T follicular helper cell (primary cell): ENCODE results near the gene NALCN.

ENCODE experiments used
- DNase-seq: peaks from one replicate; pipeline ENCODE4 v3.0.0-alpha.2; 2020; ENCODE audit warnings: low read depth

Gene NALCN

DNA sequence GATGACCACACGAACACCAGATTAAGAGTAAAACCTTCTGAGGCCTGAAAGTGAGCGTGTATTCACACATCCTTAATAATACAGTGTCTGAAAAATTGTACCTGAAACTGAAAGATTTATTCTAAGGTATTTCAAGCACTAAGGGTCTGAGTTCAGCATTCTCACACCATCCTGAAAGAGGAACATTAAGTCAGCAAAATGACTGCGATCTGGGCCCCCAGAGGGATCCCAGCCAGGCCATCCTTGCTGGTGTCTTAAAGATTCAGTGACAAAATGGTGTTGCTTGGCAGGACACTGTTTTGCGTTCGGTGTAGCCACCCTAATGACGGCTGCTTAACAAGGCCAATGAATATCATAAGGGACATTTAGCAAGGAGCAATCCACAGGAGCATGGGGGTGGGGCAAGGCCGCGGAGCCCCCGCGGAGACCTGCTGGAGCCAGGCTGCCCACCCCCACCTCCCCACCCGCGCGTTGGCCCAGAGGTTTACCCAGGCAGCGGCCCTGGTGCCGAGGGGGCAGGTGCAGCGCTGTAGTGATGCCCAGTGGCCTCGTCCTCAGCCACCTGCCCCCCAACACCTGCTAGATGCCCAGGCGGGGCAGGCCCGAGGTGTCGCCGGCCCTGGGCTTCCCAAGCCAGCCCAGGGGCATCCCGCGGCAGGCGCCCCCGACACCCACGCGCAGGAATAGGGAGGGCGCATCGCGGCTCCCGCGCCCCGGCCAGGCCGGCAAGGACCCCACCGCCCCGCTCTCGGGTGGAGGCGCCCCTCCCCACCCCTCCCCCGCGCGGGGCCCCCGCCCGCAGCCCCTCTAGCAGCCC, 742 bp downstream of the NALCN start:
- DNase-seq, result no peak

DNA sequence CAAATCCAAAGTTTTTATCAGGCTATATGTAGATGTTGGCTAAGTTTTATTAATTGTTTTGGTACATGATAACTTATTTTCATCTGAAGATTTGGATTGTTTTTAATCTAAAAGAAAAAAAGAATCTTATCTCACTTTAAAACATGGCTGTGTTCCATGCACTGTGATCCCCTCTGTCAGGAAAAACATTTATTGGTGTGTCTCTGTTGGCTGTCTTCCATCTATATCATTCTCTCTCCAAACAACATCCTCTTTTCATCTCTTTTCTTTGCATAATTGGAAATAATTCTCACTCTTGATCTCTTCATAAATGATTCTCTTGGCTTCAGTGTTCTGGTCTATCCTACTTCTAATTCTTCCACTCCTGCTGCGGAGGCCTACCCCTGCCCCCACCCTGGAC, 4.2 kb downstream of the NALCN start:
- DNase-seq, result no peak

DNA sequence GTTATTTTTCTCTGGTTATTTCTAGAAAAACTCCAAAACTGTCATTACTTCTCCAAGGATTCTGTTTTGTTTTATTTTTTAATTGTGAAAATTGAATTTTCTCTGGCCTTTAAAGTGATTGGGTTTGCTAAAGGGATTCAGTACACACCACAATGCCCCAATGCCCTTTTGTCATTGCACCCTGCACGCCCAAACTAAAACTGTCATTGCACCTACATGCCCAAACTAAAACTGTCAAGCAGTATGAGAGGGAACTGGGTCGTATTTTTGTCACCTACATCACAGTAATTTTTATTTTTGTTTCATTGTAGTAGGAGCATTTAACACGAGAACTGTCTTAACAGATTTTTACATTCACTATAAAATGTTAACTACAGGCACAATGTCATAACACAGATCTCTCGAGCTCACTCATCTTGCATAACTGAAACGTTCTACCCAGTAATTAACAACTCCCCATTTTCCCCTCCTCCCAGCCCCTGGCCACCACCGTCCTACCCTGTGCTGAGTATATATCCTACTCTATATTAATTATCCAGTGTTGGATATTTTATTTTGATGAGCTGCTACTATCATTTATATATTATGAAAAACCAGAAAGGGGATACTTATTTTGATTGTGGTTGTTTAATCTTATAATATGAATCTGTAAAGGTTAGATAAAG, 7.2 kb downstream of the NALCN start:
- no peak for DNase-seq

DNA sequence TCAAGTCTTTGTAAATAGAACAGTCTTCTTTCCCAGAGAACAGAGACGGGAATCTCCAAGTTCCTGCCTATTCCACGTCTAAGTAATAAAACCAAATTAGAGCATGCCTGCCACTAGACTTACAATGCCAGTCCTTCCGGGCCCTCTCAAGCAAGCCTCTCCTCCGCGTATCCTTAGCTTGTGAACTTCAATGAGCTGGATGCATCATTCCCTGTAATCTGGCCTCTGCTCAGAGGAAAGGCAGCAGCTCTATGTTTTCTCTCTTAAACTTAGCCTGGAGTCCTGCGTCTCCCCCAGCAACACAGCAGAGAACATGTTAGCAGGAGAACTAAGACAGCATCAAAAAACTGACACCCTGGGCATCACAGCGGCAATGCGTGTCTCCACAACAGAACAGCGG, 8.2 kb downstream of the NALCN start:
- no peak for DNase-seq

DNA sequence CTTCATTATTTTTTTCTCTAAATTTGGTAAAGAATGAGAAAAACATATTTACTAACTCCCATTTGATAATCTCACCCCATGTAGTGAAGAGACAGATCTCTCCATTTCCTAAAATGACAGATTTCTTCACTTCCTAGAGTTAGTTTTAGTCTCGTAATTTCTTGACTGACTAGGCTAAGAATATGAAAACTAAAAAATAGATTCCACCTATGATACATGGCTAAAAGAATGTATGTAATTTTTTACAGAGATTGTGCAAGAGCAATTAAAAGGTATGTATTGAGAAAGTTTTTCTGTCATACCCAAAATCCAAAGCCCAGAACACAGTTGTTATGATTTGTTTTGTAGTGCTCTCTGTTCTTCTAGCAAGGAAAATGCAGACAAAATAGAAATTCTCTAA, 9.5 kb downstream of the NALCN start:
- no peak for DNase-seq

DNA sequence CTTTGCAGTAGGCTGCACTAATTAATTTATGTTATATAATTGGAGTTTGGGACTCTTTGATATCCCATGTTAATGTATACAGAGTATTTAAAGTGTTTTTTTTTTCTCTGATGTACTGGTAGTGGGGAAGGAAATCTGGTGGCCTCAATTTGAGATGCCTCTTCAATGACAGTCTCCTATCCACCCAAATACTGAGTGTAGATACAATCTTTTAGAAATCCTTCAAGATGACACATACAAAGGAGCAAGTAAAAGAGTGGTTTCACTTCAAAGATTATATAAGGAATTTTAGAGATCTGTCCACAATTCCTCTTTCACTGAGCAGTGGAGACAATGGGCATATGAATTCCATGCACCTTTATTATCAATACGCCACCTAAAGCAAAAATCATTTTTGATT, 15.1 kb downstream of the NALCN start:
- no peak for DNase-seq

DNA sequence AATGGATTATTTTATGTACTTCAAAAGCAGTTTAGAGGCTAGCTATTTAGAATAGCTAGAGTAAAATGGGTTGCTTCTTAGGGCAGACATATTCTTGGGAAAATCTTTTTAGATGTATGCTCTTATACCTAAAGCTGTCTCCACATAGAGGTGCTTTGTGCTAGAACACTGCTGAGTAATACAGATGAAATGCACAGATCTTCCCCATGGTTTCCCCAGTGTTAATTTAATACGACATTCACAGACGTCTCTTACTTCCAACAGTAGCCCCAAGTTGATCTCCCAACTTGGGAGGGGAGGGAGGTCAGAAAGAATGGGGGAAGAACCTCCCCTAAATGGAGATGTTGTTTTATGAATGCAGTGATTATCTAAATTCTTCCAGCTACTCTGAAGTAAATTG, 16.9 kb downstream of the NALCN start:
- no peak for DNase-seq

DNA sequence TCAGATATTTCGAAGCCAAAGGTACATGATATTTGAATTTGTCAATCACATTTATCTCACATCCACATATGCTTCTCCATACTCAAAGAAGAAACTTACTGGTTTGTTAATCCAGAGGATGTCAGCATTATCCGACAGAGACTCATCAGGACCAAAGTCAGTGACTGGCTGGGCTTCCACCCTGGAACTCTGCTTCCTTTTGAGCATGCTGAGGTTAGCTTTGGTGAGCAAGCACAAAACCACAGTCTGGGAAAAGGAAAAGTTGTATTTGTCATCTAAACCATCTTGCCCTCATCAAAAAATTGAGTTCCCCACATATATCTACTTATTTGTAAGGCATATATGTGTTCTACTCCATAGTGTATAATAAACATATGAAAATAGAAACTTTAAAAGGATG, 17.4 kb downstream of the NALCN start:
- no peak for DNase-seq

DNA sequence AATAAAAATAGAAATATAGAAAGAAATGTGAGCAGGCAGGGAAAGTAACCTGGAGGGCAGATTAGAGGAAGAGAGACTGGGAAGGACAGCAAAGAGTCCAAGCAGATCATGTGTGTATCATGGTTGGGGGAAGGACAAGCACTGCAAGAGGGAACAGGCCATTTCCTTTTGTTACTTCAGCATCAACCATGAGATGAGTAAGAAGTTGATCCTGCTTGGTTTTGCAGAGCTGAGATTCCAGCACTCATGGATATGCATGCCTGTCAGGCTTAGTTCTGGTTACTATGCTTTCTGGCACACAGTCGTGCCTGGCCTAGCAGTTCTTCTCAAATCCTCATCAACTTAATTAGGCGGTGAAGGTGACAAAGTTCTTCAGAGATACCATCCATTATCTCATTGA, 18.1 kb downstream of the NALCN start:
- no peak for DNase-seq

DNA sequence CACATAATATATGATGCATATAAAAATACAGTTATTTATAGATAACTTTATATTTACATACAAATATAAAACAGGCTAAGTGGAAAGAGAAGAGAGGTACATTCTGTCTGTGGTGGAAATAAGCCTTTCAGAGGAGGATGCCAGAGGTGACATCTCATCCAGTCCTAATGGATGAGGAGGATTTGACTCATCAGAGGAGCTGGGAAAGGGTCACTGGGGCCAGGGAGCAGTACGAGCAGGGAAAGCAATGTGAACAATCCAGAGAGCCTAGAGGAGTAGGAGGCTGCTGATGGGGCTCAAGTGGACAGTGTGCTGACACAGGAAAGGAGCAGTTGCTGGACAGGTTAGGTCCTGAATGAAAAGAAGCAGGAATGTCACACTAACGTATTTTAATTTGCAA, 18.6 kb downstream of the NALCN start:
- no peak for DNase-seq

DNA sequence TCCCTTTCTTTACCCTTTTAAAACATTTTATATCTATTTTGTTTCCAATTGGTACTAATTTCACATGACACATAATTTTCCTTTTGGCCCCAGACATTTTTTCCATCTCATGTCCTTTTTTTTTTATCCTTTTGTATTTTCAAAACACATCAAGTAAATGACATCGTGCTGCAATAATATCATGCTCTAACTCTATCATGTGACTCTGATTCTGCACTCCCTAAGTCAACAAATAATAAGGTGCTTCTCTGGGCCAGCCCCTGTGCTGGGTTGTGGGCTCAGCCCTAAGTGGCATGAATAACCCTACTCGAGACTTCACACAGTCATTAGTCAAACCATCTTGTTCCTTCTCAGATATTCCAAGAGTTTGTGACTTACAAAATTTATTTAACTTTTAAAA, 21.7 kb downstream of the NALCN start:
- no peak for DNase-seq

DNA sequence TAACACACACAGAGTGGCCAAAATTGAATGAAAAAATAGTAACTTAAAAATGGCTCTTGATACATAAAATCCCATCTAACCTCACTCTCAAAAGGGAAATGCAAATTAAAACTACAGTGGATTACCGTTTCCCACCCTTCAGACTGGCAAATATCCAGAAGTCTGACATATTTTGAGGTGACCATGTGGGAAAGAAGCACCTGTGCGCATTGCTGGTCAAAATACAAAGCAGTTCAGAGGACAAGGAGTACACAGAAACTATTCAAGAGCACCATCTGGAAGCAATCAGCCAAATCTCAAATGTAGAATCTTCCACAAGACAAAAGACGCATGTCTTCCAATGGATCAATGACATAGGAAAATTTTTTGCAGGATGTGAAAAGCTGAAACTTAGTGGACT, 23.2 kb downstream of the NALCN start:
- DNase-seq, result no peak

DNA sequence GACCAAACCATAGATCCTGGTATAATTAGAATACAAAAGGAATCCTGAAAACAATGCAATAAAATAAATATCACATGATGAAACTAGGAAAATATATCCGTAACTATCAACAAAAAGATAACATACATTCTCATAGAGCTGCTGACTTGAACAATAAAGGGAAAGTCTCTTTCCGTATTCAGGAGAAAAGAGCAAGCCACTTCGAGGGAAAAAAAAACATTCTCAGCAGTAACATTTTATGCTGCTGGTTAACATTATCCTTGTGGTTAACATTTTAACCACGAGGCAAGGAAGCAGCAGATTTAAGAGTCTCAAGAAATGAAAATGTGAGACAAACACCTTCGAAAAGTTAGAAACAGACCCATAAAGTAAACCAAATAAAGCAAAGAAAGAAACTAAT, 25.8 kb downstream of the NALCN start:
- no peak for DNase-seq

DNA sequence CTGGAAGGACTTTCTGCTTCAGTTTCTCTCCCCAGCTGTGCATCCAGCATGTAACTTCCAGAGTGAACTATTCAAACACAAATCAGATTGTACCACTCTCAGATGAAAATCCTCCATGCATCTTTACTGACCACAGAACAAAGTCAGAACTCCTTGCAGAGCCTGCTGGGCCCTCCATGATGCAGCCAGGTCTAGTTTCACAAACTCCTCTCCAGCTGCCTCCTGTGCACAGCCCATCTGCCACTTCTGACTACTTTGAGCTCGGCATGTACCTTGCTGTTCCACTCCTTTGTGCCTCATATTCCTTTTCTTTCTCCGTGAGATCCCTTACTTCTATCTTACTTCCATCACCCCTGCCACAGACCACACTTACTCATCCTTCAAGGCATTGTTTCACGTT, 31.4 kb downstream of the NALCN start:
- no peak for DNase-seq

DNA sequence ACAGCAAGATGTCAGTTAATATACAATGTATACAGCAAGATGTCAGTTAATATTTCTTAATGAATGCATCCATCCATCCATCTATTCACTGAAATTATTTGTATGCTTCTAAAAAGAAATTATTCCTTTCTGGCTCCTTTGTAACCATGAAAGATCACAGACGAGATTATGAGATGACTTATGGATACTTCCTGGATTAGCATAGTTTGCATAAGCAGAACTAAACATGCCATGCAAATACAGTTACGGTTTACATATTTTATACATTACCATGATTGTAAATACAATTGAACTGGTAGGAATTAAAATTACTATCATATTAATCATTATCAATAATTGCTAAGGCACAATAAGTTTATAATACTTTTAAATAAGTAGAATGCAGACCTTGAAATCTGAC, 32.7 kb downstream of the NALCN start:
- DNase-seq, result no peak

DNA sequence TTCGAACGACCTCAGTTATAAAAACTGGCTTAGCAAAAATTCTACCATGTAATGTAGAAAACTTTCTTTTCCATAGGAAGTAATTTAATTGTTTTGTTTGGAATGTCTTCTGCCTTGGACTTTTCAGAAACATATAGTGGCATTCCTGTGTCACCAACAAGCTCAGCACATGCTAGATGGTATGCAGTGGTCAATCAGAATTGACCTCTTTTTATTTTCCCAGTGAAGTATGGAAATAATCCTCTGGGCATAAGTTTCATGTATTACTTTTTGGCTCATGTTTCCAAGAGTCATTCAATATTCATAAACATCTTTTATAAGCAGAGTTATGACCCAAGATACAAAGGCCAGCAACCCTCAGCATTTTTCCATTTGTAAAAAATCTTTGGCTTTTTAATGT, 33.6 kb downstream of the NALCN start:
- no peak for DNase-seq

DNA sequence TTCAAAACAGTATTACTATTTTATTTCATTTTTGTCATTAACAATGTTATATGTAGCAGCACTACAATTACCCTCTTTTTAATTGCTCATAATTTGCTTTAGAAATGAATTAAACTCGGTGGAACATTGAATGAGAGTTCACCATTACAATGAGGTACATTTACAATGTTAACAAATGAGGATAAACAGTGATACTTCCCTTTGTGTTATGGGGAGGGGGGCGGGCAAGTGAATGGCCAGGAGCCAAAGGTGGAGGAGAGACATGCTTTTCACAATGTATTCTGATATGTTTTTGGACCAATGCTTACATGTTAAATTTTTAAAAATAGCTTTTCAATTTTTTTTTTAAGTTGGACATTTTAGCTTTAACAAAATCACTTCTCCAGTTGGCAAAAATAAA, 34.2 kb downstream of the NALCN start:
- no peak for DNase-seq

DNA sequence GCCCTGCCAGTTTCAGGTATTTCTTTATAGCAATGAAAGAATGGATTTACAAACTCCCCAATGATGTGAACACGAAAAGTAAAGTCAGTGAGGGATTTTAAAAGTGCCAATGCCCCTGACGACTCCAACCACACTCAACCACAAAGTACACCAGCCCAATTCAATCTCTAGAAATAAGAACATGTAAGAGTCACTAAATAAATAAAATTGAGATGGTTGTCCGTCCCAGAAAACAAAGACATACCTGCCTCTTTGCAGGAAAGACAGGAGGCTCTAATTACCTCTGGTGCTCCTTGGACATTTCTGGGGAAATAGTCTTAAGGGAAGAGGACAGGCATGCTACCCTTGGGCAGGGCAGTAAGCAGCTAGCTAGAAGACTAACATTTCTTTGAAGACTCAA, 55.8 kb downstream of the NALCN start:
- DNase-seq, result no peak

DNA sequence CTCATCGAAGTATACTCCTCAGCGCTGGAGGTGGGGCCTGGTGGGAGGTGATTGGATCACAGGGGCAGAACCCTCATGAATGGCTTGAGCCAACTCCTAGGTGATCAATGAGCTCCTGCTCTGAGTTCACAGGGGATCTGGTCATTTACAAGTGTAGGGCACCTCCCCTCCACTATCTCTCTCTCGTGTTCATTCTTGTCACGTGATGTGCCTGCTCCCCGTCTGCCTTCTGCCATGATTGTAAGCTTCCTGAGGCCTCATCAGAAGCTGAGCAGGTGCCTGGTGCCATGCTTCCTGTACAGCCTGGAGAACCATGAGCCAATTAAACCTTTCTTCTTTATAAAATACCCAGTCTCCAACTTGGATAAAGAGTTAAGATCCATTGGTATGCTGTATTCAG, 61.4 kb downstream of the NALCN start:
- no peak for DNase-seq

DNA sequence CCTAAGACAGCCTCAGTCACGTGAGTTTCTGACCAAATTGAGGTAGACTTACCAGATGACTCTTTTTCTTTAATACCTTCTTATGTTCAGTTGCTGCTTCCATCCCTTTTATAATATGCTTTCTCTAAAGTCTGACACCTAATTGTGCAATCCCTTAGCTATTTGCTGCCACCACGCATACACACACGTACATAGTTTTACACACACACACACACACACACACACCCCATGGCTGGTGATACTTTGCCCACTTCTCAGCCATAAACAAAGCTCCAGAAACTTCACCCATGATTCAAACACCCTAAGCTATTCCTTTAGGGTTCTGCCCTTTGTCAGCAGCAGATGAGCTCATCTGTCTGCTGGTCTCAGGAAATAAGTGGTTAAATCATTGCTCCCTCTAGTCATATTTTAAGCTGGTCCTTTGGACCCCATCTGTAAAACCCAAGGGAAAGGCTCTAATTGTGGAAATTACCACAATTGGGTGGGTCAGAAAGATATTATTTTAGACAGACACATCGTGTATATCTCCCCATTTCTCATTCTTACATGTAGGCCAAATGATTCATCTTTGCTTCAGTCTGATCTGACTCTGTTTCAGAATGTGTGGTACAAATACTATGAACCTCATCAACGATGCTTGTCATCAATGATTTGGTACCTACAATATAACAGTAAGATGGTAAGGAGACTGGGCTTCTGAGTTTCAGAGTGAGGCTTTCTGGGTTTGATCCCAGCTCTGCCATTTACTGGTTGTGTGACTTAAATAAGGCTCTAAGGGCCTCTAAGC, 69.2 kb downstream of the NALCN start:
- DNase-seq, result no peak

DNA sequence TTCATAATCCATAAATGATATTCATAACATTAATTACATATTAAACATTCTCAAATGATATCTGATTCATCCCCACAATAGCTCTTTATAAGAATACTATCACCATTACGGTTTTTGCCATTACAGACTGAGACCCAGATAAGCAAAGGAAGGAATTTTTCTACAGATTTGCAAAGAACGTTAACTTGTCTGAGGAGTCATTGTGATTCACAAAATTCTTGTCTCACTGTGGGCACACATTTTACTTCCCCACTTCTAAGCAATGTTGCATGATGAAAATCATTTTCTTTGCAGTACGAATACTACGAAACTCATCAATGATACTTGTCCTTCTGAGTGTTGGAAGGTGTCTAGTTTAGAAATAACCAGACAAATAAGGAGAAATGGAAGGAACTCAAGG, 70.1 kb downstream of the NALCN start:
- DNase-seq, result no peak

DNA sequence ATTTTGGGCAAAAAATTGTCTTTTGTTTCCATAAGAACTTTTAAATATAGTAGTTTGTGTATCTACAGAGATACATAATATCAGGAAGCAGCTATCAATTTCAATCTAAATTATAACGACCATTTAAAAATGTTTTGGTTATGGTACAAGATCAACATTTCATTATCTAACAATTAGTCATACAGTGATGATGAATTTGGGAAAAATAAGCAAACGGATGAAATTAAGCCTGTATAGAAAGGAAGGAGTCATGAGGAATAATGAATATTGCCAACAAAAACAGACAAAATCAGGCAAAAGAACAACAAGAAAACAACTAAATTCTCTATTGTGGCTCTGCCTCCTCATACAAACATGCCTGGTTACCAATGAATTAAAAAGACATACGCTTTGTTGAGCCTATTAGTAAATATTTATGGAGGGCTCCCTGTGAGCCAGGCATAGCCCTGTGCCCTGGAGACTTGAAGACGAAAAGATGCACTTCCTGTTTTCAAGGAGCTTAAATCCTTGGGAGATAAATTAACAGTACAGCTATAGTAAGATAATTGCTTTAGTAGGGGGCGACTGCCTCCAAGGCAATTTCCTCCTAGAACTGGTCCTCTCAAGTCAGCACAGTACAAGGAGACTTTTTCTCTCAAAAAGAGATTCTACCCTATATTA, 73.0 kb downstream of the NALCN start:
- no peak for DNase-seq

DNA sequence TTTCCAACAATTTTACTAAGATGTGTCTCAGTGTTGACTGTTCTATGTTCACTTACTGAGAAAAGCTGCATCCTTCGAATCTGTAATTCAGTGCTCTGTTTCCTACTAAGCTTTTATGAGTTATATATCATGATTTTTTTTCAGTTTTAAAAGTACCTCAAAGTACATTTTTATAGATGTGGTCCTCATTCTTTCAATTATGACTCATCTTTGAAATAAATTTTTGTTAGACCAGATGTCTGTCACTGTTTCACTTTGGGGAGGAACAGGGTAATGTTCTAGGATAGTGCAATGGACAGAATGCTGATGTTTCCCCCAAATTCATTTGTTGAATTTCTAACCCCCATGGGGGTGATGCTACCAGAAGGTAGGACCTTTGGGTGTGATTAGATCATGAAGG, 74.8 kb downstream of the NALCN start:
- DNase-seq, result no peak
